Fibroblast of gingiva (primary cell): ENCODE results near the gene MYO9A.
"Not testable (repeated sequence)": the region's sequence is repeated elsewhere in the genome, so short reads cannot be mapped to it uniquely, and the experiment has no call there.

Experiments
- DNase-seq: peaks from one replicate; pipeline ENCODE4 v3.0.0-alpha.2; 2011; ENCODE audit warnings: low read depth

The MYO9A gene

GRCh38 chr15:72136170-72137051 lies 18.5 kb upstream of the MYO9A start:
- no peak for DNase-seq

DNA sequence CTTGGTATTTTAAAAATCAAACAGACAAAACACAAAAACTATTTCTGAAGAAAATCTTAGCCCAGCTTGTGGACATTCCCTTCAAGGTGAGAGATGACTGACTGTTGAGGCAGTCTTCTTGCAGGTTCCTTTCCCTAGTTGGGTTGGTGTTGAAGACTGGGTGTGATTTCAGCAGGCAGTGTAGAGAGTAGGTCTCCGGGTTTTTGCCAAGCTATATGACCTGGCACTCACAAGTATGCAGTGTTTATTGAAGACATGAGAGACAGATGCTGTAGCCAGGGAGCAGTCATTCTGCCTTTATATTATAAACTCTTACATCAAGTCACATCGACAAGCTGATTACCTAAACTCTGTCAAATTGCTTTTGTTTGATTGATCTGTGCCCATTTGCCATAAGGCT lies 17.8 kb upstream of the MYO9A start:
- DNase-seq, result peak; percentile 17

GRCh38 chr15:72133211-72133610 lies 15.3 kb upstream of the MYO9A start:
- no peak for DNase-seq

DNA sequence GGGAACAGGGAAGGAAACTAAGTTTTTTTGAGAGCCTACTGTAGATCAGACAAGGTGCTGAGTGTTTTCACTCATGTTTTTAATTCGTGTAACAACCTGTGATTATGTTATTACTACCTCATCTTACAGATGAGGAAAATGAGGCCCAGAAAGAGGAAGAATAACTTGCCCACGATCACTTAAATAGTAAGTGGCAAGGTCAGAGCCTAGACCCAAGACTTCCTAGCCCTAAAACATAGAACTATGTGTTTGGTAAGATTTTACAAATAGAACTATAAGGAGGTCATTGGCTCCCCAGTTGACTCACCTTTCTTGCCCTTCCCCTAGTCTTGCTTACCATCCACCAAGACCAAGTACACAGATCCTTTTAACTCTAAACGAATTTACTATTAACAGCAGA lies 14.0 kb upstream of the MYO9A start:
- no peak for DNase-seq

GRCh38 chr15:72130272-72130671 lies 12.3 kb upstream of the MYO9A start:
- no peak for DNase-seq

- DNase-seq, result no peak
Observed at GRCh38 chr15:72128359-72128758, 10.4 kb upstream of the MYO9A start.

DNA sequence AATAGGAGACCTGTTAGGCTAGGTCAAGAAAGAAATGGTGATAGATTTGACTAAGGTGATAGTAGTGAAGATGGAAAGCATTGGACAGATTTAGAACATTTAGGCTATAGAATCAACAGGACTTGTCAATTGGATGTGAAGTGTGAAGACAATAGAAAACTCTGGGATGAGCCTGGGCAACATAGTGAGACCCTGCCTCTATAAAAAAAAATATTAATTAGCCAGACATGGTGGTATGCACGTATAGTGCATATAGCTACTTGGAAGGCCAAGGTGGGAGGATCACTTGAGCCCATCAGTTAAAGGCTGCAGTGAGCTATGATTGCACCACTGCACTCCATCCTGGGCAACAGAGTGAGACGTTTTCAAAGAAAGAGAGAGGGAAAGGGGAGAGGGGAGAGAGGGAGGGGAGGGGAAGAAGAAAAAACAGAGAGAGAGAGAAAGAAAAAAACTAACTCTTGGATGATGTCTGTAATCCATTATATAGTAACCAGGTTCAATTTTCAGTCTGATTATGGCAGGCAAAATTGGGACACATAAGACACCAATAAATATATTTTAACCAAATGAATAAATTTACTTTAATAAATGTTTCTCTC lies 9.9 kb upstream of the MYO9A start:
- no peak for DNase-seq

- DNase-seq, result no peak
Observed at GRCh38 chr15:72124218-72124617, 6.3 kb upstream of the MYO9A start.

DNA sequence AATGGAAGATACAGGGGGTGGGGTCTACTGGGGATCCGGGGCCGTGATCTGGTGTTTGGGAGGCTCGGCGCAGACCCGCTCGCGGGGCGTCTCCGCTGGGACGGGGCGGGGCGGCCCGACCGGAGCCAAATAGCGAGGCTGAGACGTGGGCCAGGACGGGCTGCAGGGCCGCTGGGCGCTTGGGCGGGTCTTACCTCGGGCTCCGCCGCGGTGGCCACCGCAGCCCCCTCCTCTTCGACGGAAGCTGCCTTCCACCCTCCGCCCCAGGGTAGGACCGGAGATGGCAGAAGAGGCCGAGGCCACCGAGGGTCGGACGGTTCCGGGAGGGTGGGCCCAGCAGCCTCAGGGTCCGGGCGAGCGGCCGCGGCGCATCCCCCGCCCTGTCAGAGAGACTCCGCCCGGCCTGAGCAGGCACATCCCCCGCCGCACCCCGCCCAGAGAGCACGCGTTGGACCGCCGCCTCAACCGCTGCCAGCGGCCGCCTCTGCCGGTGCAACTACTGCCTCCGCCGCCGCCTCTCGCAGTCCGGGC lies 399 bp downstream of the MYO9A start:
- peak; percentile 84 for DNase-seq

- peak; percentile 5 for DNase-seq
Observed at GRCh38 chr15:72116731-72117485, 1.0 kb downstream of the MYO9A start.

DNA sequence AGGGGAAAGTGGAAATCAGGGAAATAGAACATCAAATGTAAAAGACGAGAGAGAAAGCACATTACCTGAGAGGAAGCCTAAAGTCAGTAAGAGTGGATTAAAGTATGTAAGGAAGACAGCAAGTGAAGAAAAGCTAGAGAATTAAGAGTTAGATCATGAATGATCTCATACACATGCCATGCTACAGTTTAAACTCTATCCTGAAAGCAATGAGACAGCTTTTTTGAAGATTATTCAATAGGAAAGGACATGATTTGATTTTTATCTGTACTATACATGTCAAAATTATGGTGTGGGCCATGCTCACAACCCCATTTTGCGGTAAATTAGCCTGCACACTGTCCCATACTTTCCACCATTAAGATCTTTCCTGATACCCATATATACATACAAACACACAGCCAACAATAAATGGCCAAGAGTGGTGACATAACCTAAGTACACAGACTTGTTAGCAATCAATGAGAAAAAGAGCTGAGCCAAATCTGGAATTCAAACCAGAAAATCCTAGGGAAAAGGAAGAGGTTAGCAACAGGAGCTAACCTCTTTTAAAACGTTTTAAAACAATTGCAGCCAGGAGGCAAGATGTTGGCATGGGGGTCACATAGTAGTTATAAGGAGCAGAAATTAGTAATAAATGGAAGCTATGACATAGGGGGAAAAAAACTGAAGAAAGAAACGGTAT lies 4.5 kb downstream of the MYO9A start:
- DNase-seq, result no peak

GRCh38 chr15:72112805-72113204 lies 5.1 kb downstream of the MYO9A start:
- no peak for DNase-seq

- no peak for DNase-seq
Observed at GRCh38 chr15:72112116-72112515, 5.8 kb downstream of the MYO9A start.

GRCh38 chr15:72110355-72110754 lies 7.6 kb downstream of the MYO9A start:
- DNase-seq, result no peak

GRCh38 chr15:72106068-72106467 lies 11.9 kb downstream of the MYO9A start:
- no peak for DNase-seq

GRCh38 chr15:72105111-72105510 lies 12.8 kb downstream of the MYO9A start:
- DNase-seq, result no peak

- DNase-seq, result not testable (repeated sequence)
Observed at GRCh38 chr15:72100551-72100950, 17.4 kb downstream of the MYO9A start.

GRCh38 chr15:72099155-72099554 lies 18.8 kb downstream of the MYO9A start:
- no peak for DNase-seq

GRCh38 chr15:72098040-72098439 lies 19.9 kb downstream of the MYO9A start:
- DNase-seq, result no peak

DNA sequence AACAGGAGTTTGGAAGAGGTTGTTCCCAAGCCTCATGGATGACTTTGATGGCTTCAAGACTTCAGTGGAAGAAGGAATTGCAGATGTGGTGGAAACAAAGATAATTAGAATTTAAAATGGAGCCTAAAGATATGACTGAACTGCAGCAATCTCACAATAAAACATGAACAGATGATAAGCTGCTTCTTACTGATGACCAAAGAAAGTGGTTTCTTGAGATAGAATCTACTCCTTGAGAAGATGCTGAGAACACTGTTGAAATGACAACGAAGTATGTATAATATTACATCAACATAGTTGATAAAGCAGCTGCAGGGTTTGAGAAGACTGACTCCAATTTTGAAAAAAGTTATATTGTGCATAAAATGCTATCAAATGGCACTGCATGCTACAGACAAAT lies 21.2 kb downstream of the MYO9A start:
- DNase-seq, result no peak

DNA sequence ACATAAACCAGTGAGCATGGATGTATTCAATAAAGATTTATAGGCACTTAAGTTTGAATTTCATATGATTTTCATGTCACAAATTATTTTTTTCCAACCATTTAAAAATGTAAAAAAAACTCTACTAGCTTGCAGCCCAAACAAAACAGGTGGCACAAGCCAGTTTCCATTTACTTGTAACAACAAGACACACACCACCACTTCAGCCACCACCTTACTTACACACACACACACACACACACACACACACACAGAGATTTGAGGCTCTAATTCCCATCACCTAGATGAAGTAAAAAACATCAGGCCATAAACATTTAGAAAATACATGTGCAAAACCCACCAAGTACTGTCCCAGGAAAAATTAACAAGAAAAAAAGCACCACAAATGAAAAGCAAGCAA lies 25.3 kb downstream of the MYO9A start:
- no peak for DNase-seq

DNA sequence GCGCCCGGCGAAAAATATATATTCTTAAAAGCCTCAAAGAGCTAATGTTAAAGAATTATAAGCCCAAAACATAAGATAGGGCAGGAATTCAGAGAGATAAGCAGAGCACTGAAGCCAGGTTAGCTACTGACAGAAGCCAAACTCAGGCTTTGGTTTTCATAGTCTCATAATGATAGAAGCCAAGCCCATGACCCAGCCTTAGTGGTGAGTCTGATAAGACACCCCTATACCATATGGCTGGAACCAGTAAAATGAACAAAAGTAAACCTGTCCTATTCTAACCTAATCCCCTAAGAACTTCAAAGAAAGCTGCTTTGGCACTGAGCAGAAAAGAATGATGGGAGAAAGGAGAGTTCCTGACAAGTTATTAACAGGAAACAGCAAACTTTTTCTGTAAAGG lies 25.9 kb downstream of the MYO9A start:
- no peak for DNase-seq
